Mucosa of stomach (tissue), 1 donor: Measurements from ENCODE around the gene MICAL3.

Source experiments
- H3K27me3 ChIP-seq: one replicate; pipeline ENCODE4 v1.7.0; 2013; ENCODE audit warnings: mild to moderate bottlenecking, low read length; ENCODE audit not compliant: control insufficient read depth, insufficient read depth
- H3K36me3 ChIP-seq: one replicate; pipeline ENCODE4 v1.7.0; 2013; ENCODE audit warnings: low read length; ENCODE audit not compliant: control insufficient read depth, insufficient read depth
- H3K4me1 ChIP-seq: one replicate; pipeline ENCODE4 v1.7.0; 2013; ENCODE audit warnings: mild to moderate bottlenecking, low read length; ENCODE audit not compliant: control insufficient read depth, insufficient read depth
- H3K4me3 ChIP-seq: one replicate; pipeline ENCODE4 v1.7.0; 2013; ENCODE audit warnings: low read length
- H3K9ac ChIP-seq: one replicate; pipeline ENCODE4 v1.7.0; 2013; ENCODE audit warnings: mild to moderate bottlenecking, low read length, moderate library complexity
- H3K9me3 ChIP-seq: one replicate; pipeline ENCODE4 v1.7.0; 2013; ENCODE audit warnings: mild to moderate bottlenecking, low read length, moderate library complexity; ENCODE audit not compliant: control insufficient read depth
- donor health status: Pancreatic carcinoma.

Gene MICAL3

DNA sequence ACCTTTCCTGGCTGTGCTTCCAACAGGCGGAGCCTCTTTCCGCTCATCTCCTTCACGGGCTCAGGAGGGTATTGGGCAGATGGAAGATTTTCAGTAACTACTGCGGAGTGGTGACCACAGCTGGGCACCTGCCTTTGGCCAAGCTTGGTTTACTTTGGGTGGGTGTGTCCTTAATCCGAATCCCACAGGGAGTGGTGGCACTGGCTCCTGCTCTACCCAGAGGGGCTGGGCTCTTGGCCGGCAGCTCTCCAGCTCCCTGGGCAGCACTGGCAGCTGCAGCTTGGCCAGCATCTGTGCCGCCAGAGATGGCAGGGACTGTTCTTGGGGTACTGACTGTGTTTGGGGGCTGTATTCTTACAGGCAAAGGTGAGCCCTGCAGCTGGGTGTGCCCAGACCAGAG is 279.9 kb downstream of the MICAL3 start:
- Histone ChIP-seq H3K4me1 (peaks cover 5% of the 10 kb centered on the region), H3K4me3 (no peak overlapping the region), H3K36me3 (no peaks in the 10 kb centered on the region), H3K27me3 (no peaks in the 10 kb centered on the region), H3K9ac (no peak overlapping the region), H3K9me3 (no peaks in the 10 kb centered on the region)

DNA sequence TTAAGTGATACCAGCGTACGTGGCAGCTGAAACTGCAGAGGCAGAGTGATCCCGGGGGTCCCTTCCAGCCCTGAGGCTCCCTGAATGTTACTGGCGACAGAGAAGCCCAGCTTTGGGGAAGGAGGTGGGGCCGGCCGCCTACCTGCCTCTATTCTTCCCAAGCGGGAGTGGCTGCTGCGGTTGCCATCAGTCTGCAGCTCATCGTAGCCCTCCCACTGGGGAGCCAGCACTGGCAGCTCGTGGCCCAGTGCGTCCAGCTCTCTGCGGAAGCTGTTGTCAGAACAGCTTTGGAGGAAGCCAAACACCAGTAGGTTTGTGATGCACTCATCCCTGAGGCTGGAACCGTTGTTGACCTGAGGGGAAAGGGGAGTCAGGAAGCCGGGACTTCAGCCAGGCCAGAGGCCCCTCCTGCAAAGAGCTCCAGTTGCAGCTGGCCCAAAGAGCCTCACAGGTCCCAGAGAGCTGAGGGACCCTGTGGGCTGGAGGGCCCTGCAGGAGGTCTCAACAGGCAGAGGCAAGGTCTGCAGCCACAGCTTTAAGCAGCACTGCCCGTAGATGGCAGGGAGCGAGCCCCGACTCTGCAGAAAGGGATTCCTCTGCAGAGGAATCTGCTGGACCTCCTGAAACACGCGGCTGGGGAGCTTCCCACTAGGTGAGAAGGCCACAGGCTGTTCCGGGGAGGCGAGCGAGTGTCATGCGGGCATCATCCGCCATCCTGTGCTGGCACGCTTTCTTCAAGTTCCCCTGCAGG is 280.5 kb downstream of the MICAL3 start:
- no peak overlapping the region for H3K4me3 ChIP-seq
- peaks cover 5% of the 10 kb centered on the region for H3K4me1 ChIP-seq
- H3K27me3 ChIP-seq, result no peaks in the 10 kb centered on the region
- H3K36me3 ChIP-seq, result no peaks in the 10 kb centered on the region
- no peaks in the 10 kb centered on the region for H3K9me3 ChIP-seq
- no peak overlapping the region for H3K9ac ChIP-seq

DNA sequence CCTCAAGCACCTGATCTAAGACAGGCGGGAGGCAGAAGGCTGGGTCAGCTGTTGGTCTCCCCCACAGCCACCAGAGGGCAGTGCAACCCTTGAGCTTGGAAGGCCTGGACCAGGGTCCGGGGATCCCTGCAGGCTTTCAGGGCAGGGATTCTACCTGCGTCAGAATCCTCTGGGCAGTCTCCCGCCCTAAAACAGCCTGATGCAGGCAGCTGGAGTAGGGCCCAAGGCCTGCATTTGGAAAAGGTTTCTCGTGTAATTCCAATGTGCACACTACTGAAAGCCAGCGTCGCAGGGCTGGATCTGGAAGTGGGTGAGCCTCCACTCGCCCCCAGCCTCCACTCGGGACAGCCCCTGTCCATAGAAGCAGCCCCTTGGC is 281.8 kb downstream of the MICAL3 start:
- H3K36me3 ChIP-seq, result no peaks in the 10 kb centered on the region
- H3K4me3 ChIP-seq, result no peak overlapping the region
- H3K27me3 ChIP-seq, result no peaks in the 10 kb centered on the region
- no peaks in the 10 kb centered on the region for H3K9me3 ChIP-seq
- H3K4me1 ChIP-seq, result peaks cover 5% of the 10 kb centered on the region
- H3K9ac ChIP-seq, result no peak overlapping the region

DNA sequence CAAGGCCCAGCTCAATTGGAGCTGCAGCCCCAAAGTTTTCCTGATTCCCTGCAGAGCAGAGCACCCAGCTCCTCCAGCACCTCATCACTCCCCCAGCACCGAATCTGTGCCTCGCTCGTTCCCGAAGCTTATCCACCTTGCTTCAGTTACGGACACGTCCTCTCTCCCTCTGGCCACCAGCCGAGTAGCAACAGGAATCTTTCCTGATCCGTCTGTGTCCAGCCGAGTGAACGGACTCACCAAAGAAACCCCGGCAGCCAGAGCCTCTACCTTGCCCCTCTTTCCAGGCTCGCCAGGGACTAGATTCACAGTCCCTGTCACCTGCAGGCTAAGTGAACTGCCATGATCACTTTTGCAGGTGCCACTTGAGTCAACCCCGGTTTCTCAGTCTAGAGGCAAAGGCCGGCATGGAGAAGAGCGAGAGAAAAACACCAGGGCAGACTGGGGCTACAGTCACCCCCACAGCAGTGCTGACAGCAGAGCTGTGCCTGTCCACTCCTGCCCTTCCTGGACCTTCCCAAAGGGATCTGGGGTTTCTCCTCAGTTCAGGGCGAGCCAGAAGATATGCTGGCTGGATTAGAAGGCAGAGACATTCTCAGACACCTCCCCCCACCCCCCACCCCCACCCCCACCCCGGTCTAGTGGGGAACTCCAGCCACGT is 282.4 kb downstream of the MICAL3 start:
- Histone ChIP-seq H3K4me1 (peaks cover 5% of the 10 kb centered on the region), H3K36me3 (no peaks in the 10 kb centered on the region), H3K9me3 (no peaks in the 10 kb centered on the region), H3K9ac (no peak overlapping the region), H3K27me3 (no peaks in the 10 kb centered on the region), H3K4me3 (no peak overlapping the region)

DNA sequence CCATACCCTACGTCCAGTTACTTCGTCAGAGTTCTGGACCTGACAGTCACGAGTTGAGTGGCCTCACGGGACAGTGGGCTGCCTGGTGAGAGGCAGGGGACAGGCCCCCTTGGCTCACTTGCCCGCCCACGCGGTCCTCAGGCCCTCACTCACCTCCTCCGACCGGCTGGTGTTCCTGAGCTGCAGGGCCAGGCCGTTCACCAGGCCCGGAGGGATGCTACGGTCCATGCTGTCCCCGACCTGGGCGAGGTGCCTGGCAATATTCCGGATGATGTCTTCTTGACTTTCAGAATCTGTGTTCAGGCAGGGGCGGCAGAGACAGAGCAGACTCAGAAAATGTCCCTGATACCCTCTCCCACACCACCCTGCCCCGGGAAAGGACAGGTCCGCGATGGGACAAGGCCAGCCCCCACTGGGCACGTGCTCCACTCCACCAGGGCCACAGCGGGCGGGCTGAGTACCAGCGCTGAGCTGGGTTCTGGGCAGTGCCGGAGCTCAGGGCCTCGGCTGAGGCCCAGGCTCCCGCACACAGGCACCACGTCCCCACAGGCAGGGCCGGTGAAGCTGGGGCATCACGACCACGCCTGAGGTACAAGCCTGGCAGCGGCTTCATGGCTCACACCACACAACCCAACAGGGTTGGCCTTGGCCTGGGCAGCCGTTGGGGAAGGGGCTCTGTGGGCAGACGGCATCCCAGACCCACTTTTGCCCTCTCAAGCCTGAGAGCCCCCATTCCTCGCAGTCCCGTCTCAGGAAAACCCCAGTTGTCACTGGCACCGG is 285.0 kb downstream of the MICAL3 start:
- H3K36me3 ChIP-seq, result no peaks in the 10 kb centered on the region
- H3K4me3 ChIP-seq, result no peak overlapping the region
- H3K9ac ChIP-seq, result no peak overlapping the region
- peaks cover 2% of the 10 kb centered on the region for H3K4me1 ChIP-seq
- H3K9me3 ChIP-seq, result no peaks in the 10 kb centered on the region
- H3K27me3 ChIP-seq, result no peaks in the 10 kb centered on the region

DNA sequence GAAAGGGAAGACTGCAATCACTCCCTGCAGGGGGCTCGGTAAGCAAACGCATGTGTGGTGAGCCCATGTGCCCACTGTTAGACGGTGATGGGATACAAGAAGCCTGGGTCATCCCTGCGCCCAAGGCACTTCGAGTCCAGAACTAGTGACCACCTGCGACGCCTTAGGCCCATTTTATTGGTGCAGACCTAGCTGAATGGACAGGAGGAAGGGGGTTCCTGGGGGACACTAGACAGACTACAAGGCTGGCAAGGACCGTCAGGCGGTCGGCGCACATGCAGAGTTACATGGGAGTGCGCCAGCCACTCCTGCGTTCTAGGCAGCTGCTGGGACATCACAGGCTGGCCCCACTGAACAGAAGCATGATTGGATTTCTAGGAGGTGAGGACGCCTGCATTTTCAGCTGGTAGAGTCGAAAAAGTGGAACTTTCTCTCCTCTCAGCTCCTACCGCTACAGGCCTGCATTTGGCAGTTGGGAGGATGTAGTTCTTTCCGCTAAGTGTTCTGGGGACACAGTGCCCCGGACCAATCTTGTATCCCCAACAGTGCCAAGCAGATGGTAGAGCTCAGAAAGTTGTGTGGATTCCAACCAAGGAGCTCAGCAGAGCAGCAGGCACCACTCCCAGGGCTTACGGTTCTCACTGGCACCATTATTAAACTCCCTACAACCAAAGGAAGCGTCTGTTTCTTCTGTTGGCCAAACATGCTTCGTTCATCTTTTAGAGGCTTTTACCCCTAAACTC is 285.8 kb downstream of the MICAL3 start:
- H3K36me3 ChIP-seq, result no peaks in the 10 kb centered on the region
- no peaks in the 10 kb centered on the region for H3K27me3 ChIP-seq
- no peak overlapping the region for H3K9ac ChIP-seq
- H3K4me1 ChIP-seq, result no peaks in the 10 kb centered on the region
- H3K4me3 ChIP-seq, result no peak overlapping the region
- H3K9me3 ChIP-seq, result no peaks in the 10 kb centered on the region
